Measurements from ENCODE around the gene DDA1.

Gene DDA1

GRCh38 chr19:17365361-17365760 is 56.0 kb downstream of the DDA1 start:
- ChIA-PET CTCF (interaction anchor here (0.6 to 4.0 kb wide), 6 partner anchors 8 to 82 kb away, joined by 3 to 39 read pairs (median 4); no protein-coding TSS in a partner anchor), POLR2A (no interaction called here)
- H3K4me3 ChIP-seq (ENCODE audit: low read depth, low read length), result no peak overlapping the region
- no peak for DNase-seq (ENCODE audit: low read depth, low spot score)
- TF ChIP-seq, protein P1, sequence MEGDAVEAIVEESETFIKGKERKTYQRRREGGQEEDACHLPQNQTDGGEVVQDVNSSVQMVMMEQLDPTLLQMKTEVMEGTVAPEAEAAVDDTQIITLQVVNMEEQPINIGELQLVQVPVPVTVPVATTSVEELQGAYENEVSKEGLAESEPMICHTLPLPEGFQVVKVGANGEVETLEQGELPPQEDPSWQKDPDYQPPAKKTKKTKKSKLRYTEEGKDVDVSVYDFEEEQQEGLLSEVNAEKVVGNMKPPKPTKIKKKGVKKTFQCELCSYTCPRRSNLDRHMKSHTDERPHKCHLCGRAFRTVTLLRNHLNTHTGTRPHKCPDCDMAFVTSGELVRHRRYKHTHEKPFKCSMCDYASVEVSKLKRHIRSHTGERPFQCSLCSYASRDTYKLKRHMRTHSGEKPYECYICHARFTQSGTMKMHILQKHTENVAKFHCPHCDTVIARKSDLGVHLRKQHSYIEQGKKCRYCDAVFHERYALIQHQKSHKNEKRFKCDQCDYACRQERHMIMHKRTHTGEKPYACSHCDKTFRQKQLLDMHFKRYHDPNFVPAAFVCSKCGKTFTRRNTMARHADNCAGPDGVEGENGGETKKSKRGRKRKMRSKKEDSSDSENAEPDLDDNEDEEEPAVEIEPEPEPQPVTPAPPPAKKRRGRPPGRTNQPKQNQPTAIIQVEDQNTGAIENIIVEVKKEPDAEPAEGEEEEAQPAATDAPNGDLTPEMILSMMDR (IDR thresholded peaks at IDR 0.05; ENCODE audit: insufficient read depth, low read length, missing control alignments), result no peak

DNA sequence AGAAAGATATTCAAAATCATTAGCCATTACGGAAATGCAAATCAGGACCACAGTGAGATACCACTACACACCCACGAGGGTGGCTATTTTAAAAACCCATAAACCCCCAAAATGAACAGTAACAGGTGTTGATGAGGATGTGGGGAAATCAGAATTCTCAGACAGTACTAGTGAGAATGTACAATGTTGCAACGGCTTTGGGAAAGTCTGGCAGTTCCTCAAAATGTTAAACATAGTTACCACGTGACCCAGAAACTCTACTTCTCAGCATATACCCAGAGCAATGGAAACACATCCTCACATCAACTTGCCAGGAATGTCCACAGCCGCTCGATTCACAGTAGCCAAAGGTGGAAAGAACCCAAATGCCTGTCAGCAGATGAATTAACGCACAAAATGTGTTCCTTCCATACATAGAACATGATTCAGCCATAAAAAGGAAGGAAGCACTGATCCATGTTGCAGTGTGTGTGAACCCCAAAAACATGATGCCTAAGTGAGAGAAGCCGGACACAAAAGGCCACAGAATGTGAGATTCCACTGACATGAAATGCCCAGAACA is 60.7 kb downstream of the DDA1 start:
- DNase-seq (ENCODE audit: low read depth, low spot score), result no peak
- TF ChIP-seq, protein P1 (IDR thresholded peaks at IDR 0.05; ENCODE audit: insufficient read depth, low read length, missing control alignments), result no peak
- H3K4me3 ChIP-seq (ENCODE audit: low read depth, low read length), result no peak overlapping the region
- ChIA-PET POLR2A (no interaction called here), CTCF (no interaction called here)
